Type B pancreatic cell (in vitro differentiated cells): Measurements from ENCODE around the gene FGF6. TPM values are rescaled to one million over a fixed set of nuclear protein-coding genes. Genes with fewer than 3 reads are reported as not detected.
"Not testable (repeated sequence)": the region's sequence is repeated elsewhere in the genome, so short reads cannot be mapped to it uniquely, and the experiment has no call there.

Experiments used
- DNase-seq: peaks from one replicate; pipeline ENCODE4 v3.0.0; 2021; ENCODE audit warnings: mixed read lengths; ENCODE audit not compliant: unreplicated experiment; ENCODE audit errors: extremely low spot score
- H3K27ac Mint-ChIP-seq: 2 replicates; pipeline ENCODE4 v1.8.0; 2021; ENCODE audit warnings: mild to moderate bottlenecking, mixed read lengths
- H3K27me3 Mint-ChIP-seq: 2 replicates; pipeline ENCODE4 v1.8.0; 2021; ENCODE audit warnings: mixed read lengths
- H3K36me3 Mint-ChIP-seq: 2 replicates; pipeline ENCODE4 v1.8.0; 2021; ENCODE audit warnings: mixed read lengths
- H3K4me1 Mint-ChIP-seq: one replicate; pipeline ENCODE4 v1.8.0; 2021; ENCODE audit warnings: mixed read lengths; ENCODE audit not compliant: unreplicated experiment
- H3K4me3 Mint-ChIP-seq: 2 replicates; pipeline ENCODE4 v1.8.0; 2021; ENCODE audit warnings: mild to moderate bottlenecking, mixed read lengths
- H3K9me3 Mint-ChIP-seq: 2 replicates; pipeline ENCODE4 v1.8.0; 2021; ENCODE audit warnings: mixed read lengths
- total RNA-seq: library from RNA; stranded (reverse); gene quantifications from 2 replicates; pipeline ENCODE4 v1.2.1, GENCODE V29; 2021; ENCODE audit warnings: low replicate concordance
- TF ChIP-seq, protein P1 (sequence below): fragments of 200-600 bp; sonication (generic); conservative IDR thresholded peaks from 2 replicates; pipeline ENCODE4 v1.5.0; 2021; ENCODE audit warnings: antibody characterized with exemption, mild to moderate bottlenecking

FGF6 gene
- total RNA-seq, 1 donor from 2014 or later = not detected

DNA sequence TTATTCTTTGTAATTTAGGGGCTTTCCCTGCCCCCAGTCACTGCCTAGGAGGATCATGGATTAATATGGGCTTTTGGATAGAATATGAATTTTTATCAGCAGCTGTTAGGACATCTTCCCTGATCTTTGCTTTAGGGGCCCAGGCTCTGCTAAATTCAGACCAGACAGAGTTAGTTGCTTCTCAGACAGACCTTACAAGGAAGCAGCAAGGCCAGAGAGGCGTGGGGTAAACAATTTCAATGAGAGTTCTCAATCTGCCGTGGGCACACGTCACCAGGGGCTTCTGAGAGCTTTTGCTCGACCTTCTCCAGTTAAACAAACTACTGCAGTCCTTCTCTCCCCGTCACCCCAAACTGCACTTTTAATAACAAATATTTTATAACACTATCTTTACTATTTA is 27.7 kb downstream of the FGF6 start:
- no peak overlapping the region for H3K27ac Mint-ChIP-seq

GRCh38 chr12:4417455-4417854 is 28.2 kb downstream of the FGF6 start:
- no peak overlapping the region for H3K4me3 Mint-ChIP-seq
- no peaks in the 10 kb centered on the region for H3K36me3 Mint-ChIP-seq
- TF ChIP-seq, protein P1, sequence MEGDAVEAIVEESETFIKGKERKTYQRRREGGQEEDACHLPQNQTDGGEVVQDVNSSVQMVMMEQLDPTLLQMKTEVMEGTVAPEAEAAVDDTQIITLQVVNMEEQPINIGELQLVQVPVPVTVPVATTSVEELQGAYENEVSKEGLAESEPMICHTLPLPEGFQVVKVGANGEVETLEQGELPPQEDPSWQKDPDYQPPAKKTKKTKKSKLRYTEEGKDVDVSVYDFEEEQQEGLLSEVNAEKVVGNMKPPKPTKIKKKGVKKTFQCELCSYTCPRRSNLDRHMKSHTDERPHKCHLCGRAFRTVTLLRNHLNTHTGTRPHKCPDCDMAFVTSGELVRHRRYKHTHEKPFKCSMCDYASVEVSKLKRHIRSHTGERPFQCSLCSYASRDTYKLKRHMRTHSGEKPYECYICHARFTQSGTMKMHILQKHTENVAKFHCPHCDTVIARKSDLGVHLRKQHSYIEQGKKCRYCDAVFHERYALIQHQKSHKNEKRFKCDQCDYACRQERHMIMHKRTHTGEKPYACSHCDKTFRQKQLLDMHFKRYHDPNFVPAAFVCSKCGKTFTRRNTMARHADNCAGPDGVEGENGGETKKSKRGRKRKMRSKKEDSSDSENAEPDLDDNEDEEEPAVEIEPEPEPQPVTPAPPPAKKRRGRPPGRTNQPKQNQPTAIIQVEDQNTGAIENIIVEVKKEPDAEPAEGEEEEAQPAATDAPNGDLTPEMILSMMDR = no peak
- no peaks in the 10 kb centered on the region for H3K9me3 Mint-ChIP-seq
- H3K27me3 Mint-ChIP-seq = peaks cover 60% of the 10 kb centered on the region
- H3K27ac Mint-ChIP-seq = no peak overlapping the region
- DNase-seq = no peak
- peaks cover 11% of the 10 kb centered on the region for H3K4me1 Mint-ChIP-seq

More for the DNA sequence above, 27.7 kb downstream of the FGF6 start:
- H3K36me3 Mint-ChIP-seq = no peaks in the 10 kb centered on the region
- TF ChIP-seq, protein P1 = no peak
- peaks cover 58% of the 10 kb centered on the region for H3K27me3 Mint-ChIP-seq
- DNase-seq = no peak
- H3K9me3 Mint-ChIP-seq = no peaks in the 10 kb centered on the region
- H3K4me3 Mint-ChIP-seq = no peak overlapping the region
- H3K4me1 Mint-ChIP-seq = peaks cover 10% of the 10 kb centered on the region

DNA sequence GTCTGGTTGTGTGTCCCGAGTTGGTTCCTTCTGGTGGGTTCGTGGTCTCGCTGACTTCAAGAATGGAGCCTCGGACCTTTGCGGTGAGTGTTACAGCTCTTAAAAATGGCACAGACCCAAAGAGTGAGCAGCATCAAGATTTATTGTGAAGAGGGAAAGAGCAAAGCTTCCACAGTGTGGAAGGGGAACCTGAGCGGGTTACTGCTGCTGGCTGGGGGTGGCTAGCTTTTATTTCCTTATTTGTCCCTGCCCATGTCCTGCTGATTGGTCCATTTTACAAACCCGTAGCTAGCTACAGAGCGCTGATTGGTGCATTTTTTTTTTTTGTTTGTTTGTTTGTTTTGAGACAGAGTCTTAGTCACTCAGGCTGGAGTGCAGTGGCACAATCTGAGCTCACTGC is 29.3 kb downstream of the FGF6 start:
- no peak overlapping the region for H3K4me3 Mint-ChIP-seq

GRCh38 chr12:4412465-4412864 is 33.1 kb downstream of the FGF6 start:
- Mint-ChIP-seq H3K4me3 (no peak overlapping the region), H3K4me1 (peaks cover 11% of the 10 kb centered on the region), H3K27me3 (peaks cover 57% of the 10 kb centered on the region), H3K36me3 (no peaks in the 10 kb centered on the region), H3K27ac (peak overlapping the region; percentile 11), H3K9me3 (no peaks in the 10 kb centered on the region)
- no peak for DNase-seq
- TF ChIP-seq, protein P1 = no peak

More for the DNA sequence above, 29.3 kb downstream of the FGF6 start:
- Mint-ChIP-seq H3K9me3 (no peaks in the 10 kb centered on the region), H3K27ac (no peak overlapping the region), H3K4me1 (peaks cover 11% of the 10 kb centered on the region), H3K36me3 (no peaks in the 10 kb centered on the region), H3K27me3 (peaks cover 68% of the 10 kb centered on the region)
- TF ChIP-seq, protein P1 = no peak
- no peak for DNase-seq

GRCh38 chr12:4412056-4412455 is 33.6 kb downstream of the FGF6 start:
- TF ChIP-seq, protein P1 = no peak
- no peak overlapping the region for H3K4me3 Mint-ChIP-seq
- peak overlapping the region; percentile 11 for H3K27ac Mint-ChIP-seq
- peaks cover 11% of the 10 kb centered on the region for H3K4me1 Mint-ChIP-seq
- no peak for DNase-seq
- H3K36me3 Mint-ChIP-seq = no peaks in the 10 kb centered on the region
- no peaks in the 10 kb centered on the region for H3K9me3 Mint-ChIP-seq
- peaks cover 54% of the 10 kb centered on the region for H3K27me3 Mint-ChIP-seq

GRCh38 chr12:4407136-4407535 is 38.5 kb downstream of the FGF6 start:
- peaks cover 20% of the 10 kb centered on the region for H3K27me3 Mint-ChIP-seq
- TF ChIP-seq, protein P1 = no peak
- H3K36me3 Mint-ChIP-seq = no peaks in the 10 kb centered on the region
- no peaks in the 10 kb centered on the region for H3K4me1 Mint-ChIP-seq
- no peak for DNase-seq
- peaks cover 9% of the 10 kb centered on the region for H3K9me3 Mint-ChIP-seq
- no peak overlapping the region for H3K27ac Mint-ChIP-seq
- no peak overlapping the region for H3K4me3 Mint-ChIP-seq

DNA sequence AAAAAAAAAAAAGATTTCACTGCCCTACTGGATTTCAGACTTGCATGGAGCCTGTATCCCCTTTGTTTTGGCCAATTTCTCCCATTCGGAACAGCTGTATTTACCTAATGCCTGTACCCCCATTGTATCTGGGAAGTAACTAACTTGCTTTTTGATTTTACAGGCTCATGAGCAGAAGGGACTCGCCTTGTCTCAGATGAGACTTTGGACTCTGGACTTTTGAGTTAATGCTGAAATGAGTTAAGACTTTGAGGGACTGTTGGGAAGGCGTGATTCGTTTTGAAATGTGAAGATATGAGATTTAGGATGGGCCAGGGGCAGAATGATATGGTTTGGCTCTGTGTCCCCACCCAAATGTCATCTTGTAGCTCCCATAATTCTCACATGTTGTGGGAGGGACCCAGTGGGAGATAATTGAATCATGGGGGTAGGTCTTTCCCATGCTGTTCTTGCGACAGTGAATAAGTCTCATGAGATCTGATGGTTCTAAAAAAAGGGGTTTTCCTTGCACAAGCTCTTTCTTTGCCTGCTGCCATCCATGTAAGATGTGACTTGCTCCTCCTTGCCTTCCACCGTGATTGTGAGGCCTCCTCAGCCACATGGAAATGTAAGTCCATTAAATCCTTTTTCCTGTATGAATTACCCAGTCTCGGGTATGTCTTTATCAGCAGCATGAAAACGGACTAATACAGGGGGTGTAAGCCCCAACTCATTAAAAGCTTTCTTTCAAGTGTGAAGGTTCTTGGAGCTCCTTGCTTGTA is 40.6 kb downstream of the FGF6 start:
- DNase-seq, H3K4me3 Mint-ChIP-seq, H3K9me3 Mint-ChIP-seq, H3K27ac Mint-ChIP-seq, H3K4me1 Mint-ChIP-seq, H3K36me3 Mint-ChIP-seq: not testable (repeated sequence)
- H3K27me3 Mint-ChIP-seq = peaks cover 18% of the 10 kb centered on the region
